Breast epithelium (tissue), 3 donors: Measurements from ENCODE around the gene RACGAP1.

Experiments used
- CTCF ChIP-seq, 3 donors: fragments of 450-650 bp; IDR thresholded peaks; one replicate each; pipeline ENCODE4 v1.5.1; 2016 to 2017; ENCODE audit warnings: antibody characterized with exemption in 3 of 3, mild to moderate bottlenecking in 3 of 3, moderate library complexity in 3 of 3
- POLR2A ChIP-seq: fragments of 450-650 bp; IDR thresholded peaks from one replicate; pipeline ENCODE4 v1.6.1; 2016; ENCODE audit warnings: antibody characterized with exemption, mild to moderate bottlenecking, moderate library complexity
- POLR2AphosphoS5 ChIP-seq, 3 donors: sonication (generic); formaldehyde crosslinking; IDR thresholded peaks; one replicate each; pipeline ENCODE4 v1.6.1; 2017; ENCODE audit warnings: antibody characterized with exemption in 3 of 3

GRCh38 chr12:49961111-49961922 is 64.0 kb downstream of the RACGAP1 start, which contains the start of gene AQP5:
- TF ChIP-seq CTCF (IDR thresholded peaks at IDR 0.05) (no peak), POLR2A (no peak), POLR2AphosphoS5 (IDR thresholded peaks at IDR 0.05) (no peak)
